HG03432 (cell line): ENCODE results near the gene IL1R2.

Source experiments
- ATAC-seq: cut with Tn5 transposase; IDR thresholded peaks from one replicate; pipeline ENCODE4 v1.9.1; 2021; ENCODE audit warnings: mild to moderate bottlenecking, moderate library complexity; ENCODE audit not compliant: unreplicated experiment

IL1R2 gene

GRCh38 chr2:102034683-102035548, 43.2 kb downstream of the IL1R2 start:
- ATAC-seq = no peak

GRCh38 chr2:102037681-102038080, 45.9 kb downstream of the IL1R2 start:
- no peak for ATAC-seq

GRCh38 chr2:102040229-102040628, 48.5 kb downstream of the IL1R2 start:
- ATAC-seq = no peak

GRCh38 chr2:102041351-102041750, 49.6 kb downstream of the IL1R2 start:
- ATAC-seq = no peak

- ATAC-seq = no peak
Observed at GRCh38 chr2:102042196-102043081, 50.7 kb downstream of the IL1R2 start.

GRCh38 chr2:102043560-102043959, 51.8 kb downstream of the IL1R2 start:
- no peak for ATAC-seq

GRCh38 chr2:102044235-102044896, 52.6 kb downstream of the IL1R2 start:
- no peak for ATAC-seq

- ATAC-seq = no peak
Observed at GRCh38 chr2:102044967-102045489, 53.3 kb downstream of the IL1R2 start.

- no peak for ATAC-seq
Observed at GRCh38 chr2:102045697-102046096, 53.9 kb downstream of the IL1R2 start.

- no peak for ATAC-seq
Observed at GRCh38 chr2:102046135-102046986, 54.6 kb downstream of the IL1R2 start.

- ATAC-seq = no peak
Observed at GRCh38 chr2:102048465-102048864, 56.7 kb downstream of the IL1R2 start.

- ATAC-seq = no peak
Observed at GRCh38 chr2:102049756-102050443, 58.1 kb downstream of the IL1R2 start.

- no peak for ATAC-seq
Observed at GRCh38 chr2:102050854-102051391, 59.2 kb downstream of the IL1R2 start.

- no peak for ATAC-seq
Observed at GRCh38 chr2:102051692-102052277, 60.0 kb downstream of the IL1R2 start.

- no peak for ATAC-seq
Observed at GRCh38 chr2:102052365-102052764, 60.6 kb downstream of the IL1R2 start.

- no peak for ATAC-seq
Observed at GRCh38 chr2:102053096-102053495, 61.3 kb downstream of the IL1R2 start.

- no peak for ATAC-seq
Observed at GRCh38 chr2:102055346-102055990, 63.7 kb downstream of the IL1R2 start.

- no peak for ATAC-seq
Observed at GRCh38 chr2:102056079-102056581, 64.4 kb downstream of the IL1R2 start.
